CD14-positive monocyte (primary cell): ENCODE results near the gene GTPBP10. TPM values are rescaled to one million over a fixed set of nuclear protein-coding genes. Genes with fewer than 3 reads are reported as not detected.

Experiments used
- DNase-seq, 3 donors: peaks; one replicate each; pipeline ENCODE4 v3.0.0-alpha.2; 2011 to 2022
- H2AFZ ChIP-seq: 2 replicates; pipeline ENCODE4 v1.6.0; 2012; ENCODE audit warnings: mild to moderate bottlenecking, low read depth, low read length, inconsistent platforms; ENCODE audit not compliant: insufficient read depth, poor library complexity, severe bottlenecking
- H3K27ac ChIP-seq, 2 donors: 1 replicate in 1 of 2; 2 replicates in 1 of 2; pipeline ENCODE4 v1.5.1; 2012 to 2013; ENCODE audit warnings: low read length in 2 of 2, control low read depth in 1 of 2, inconsistent platforms in 1 of 2, low read depth in 1 of 2, mild to moderate bottlenecking in 1 of 2
- H3K27me3 ChIP-seq, 2 donors: one replicate each; pipeline versions ENCODE4 v1.6.0 to v1.6.1; 2011 to 2013; ENCODE audit warnings: low read length in 2 of 2; ENCODE audit not compliant: control insufficient read depth in 2 of 2, insufficient read depth in 2 of 2
- H3K36me3 ChIP-seq, 2 donors: replicated peaks in 1 of 2; 1 replicate in 1 of 2; 2 replicates in 1 of 2; pipeline versions ENCODE4 v1.5.1 to v1.6.1; 2012 to 2013; ENCODE audit warnings: low read length in 2 of 2, control low read depth in 1 of 2, inconsistent platforms in 1 of 2, mild to moderate bottlenecking in 1 of 2; ENCODE audit not compliant: insufficient read depth in 2 of 2, control insufficient read depth in 1 of 2
- H3K4me1 ChIP-seq, 2 donors: 1 replicate in 1 of 2; 2 replicates in 1 of 2; pipeline versions ENCODE4 v1.5.1 to v1.6.1; 2012 to 2013; ENCODE audit warnings: low read length in 2 of 2, control low read depth in 1 of 2, inconsistent platforms in 1 of 2, mild to moderate bottlenecking in 1 of 2, moderate library complexity in 1 of 2; ENCODE audit not compliant: insufficient read depth in 2 of 2, control insufficient read depth in 1 of 2
- H3K4me2 ChIP-seq: replicated peaks from 2 replicates; pipeline ENCODE3; 2012; ENCODE audit warnings: low read length, moderate library complexity, mild to moderate bottlenecking; ENCODE audit not compliant: poor library complexity, severe bottlenecking; ENCODE audit errors: extremely low read depth
- H3K4me3 ChIP-seq, 3 experiments: fragments of 200-600 bp in 1 of 3; sonication (generic) in 1 of 3; replicated peaks in 1 of 3; 1 replicate in 2 of 3; 2 replicates in 1 of 3; pipeline ENCODE4 v1.5.1; 2011 to 2013; ENCODE audit warnings: low read length in 3 of 3, mild to moderate bottlenecking in 3 of 3, control low read depth in 2 of 3, low read depth in 2 of 3, inconsistent platforms in 1 of 3, moderate library complexity in 1 of 3
- H3K79me2 ChIP-seq: 2 replicates; pipeline ENCODE4 v1.6.0; 2012; ENCODE audit warnings: mild to moderate bottlenecking, control low read depth, inconsistent platforms, low read length, moderate library complexity; ENCODE audit not compliant: insufficient read depth
- H3K9ac ChIP-seq: 2 replicates; pipeline ENCODE4 v1.6.0; 2017; ENCODE audit warnings: low read length, mild to moderate bottlenecking; ENCODE audit not compliant: insufficient read depth, poor library complexity, severe bottlenecking
- H3K9me3 ChIP-seq, 2 donors: replicated peaks in 1 of 2; 1 replicate in 1 of 2; 2 replicates in 1 of 2; pipeline versions ENCODE4 v1.5.1 to v1.6.1; 2012 to 2013; ENCODE audit warnings: low read length in 2 of 2, control low read depth in 1 of 2; ENCODE audit not compliant: control insufficient read depth in 1 of 2, insufficient read depth in 1 of 2
- H4K20me1 ChIP-seq: 2 replicates; pipeline ENCODE4 v1.6.0; 2012; ENCODE audit warnings: mild to moderate bottlenecking, low read length, control low read depth, moderate library complexity; ENCODE audit not compliant: insufficient read depth
- H3K27ac Mint-ChIP-seq, 7 donors: one replicate each; pipeline ENCODE4 v1.8.0; 2020; ENCODE audit warnings: mild to moderate bottlenecking in 7 of 7, mixed read lengths in 7 of 7, moderate library complexity in 6 of 7, inconsistent platforms in 2 of 7
- H3K27me3 Mint-ChIP-seq, 3 donors: one replicate each; pipeline ENCODE4 v1.8.0; 2021 to 2022; ENCODE audit warnings: low read depth in 3 of 3, mild to moderate bottlenecking in 3 of 3, mixed read lengths in 3 of 3, moderate library complexity in 3 of 3, inconsistent platforms in 1 of 3
- H3K36me3 Mint-ChIP-seq, 2 donors: one replicate each; pipeline ENCODE4 v1.8.0; 2020; ENCODE audit warnings: mixed read lengths in 2 of 2, inconsistent platforms in 1 of 2, mild to moderate bottlenecking in 1 of 2
- H3K4me1 Mint-ChIP-seq: one replicate; pipeline ENCODE4 v1.8.0; 2020; ENCODE audit warnings: mild to moderate bottlenecking, mixed read lengths
- H3K4me3 Mint-ChIP-seq, 2 donors: one replicate each; pipeline ENCODE4 v1.8.0; 2020; ENCODE audit warnings: mild to moderate bottlenecking in 2 of 2, mixed read lengths in 2 of 2, moderate library complexity in 1 of 2
- H3K9me3 Mint-ChIP-seq, 7 donors: one replicate each; pipeline ENCODE4 v1.8.0; 2020 to 2022; ENCODE audit warnings: mixed read lengths in 7 of 7, mild to moderate bottlenecking in 6 of 7, moderate library complexity in 6 of 7, inconsistent platforms in 2 of 7
- CTCF ChIP-seq: fragments of 200-600 bp; IDR thresholded peaks from one replicate; pipeline ENCODE4 v1.8.0; 2022; ENCODE audit warnings: antibody characterized with exemption, mild to moderate bottlenecking
- WGBS: methylation state at CpG from one replicate; pipeline ENCODE4 v1.1.5; 2013; ENCODE audit warnings: missing lambda C conversion rate; ENCODE audit not compliant: insufficient coverage; 5-methylcytosine and 5-hydroxymethylcytosine counted together
- intact Hi-C, 2 donors: fragments of 100-400 bp; cut with micrococcal nuclease; formaldehyde crosslinking; loops; one replicate each; pipeline versions ENCODE4 v1.15.0 to v1.15.1; 2023
- polyA plus RNA-seq, 3 donors: library from polyadenylated mRNA; depleted of rRNA in 1 of 3; unstranded in 2 of 3; stranded (reverse) in 1 of 3; fragments of 300-500 nt in 2 of 3; fragments of >200 nt in 1 of 3; fragmentation: Illumina TruSeq in 2 of 3; gene quantifications; 1 replicate in 2 of 3; 2 replicates in 1 of 3; pipeline ENCODE4 v1.2.3, GENCODE V29; 2012 to 2021

Gene GTPBP10
- polyA plus RNA-seq, 3 donors: 7.0 to 12.2 (median 10.4) TPM

DNA sequence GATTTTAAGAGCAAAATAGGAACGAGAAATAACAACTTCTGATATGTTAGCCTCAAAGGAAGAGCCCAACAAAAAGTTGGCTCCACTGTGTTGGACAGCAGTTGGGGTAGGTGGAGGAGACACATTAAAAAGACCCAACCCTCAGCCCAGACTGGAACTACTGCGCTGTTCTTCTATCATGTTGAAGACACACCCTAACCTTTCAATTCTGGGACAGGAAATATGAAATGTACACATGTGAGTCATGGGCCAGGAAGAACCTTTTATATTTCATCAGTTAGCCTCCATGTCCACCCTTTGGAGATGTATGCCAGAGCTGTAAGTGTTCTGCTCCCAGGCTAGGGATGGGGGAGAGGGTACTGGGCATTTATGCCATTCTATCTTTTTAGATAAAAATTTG is 78.9 kb downstream of the GTPBP10 start:
- no peak overlapping the region for H2AFZ ChIP-seq

DNA sequence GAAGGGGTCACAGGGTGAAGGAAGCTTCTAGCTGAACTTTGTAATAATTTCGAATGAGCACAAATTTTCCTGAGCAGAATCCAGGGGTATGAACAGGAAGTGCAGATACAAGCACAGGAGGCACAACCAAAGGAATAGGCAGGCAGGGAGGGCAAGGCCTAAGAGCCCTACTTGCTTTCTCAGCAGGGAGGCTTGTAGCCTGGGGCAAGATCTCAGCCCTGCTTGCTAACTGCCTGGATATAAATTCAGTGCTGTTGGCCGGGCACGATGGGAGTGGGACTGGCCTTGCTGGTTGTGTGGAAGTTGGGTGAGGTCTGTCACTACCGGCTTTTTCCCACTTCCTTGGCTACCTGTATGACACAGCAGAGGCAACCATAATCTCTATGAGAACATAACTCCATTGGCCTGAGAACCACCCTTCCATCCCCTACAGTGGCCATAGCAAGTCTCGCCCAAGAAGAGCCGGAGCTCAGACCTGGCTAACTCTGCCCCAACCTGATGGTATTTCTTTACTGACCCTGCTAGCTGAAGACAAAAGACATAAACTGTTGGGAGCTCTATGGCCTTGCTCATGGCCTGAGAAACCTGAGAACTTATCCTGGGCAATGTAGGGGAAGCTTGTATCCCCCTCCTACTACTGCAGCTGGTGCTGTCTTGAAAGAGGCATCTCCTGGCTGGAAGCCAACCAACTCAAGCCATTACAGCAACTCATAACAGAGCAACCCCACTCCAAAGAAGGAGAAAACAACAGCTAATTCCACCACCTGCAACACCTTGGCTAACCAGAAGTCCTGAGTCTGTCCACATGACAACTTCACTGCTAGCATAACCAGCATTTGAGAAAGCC is 84.3 kb downstream of the GTPBP10 start:
- Histone ChIP-seq H2AFZ (no peak overlapping the region), H3K4me1 (no peaks in the 10 kb centered on the region), H3K27ac (no peak overlapping the region), H3K36me3 (no peaks in the 10 kb centered on the region), H3K9ac (no peak overlapping the region), H3K27me3 (no peaks in the 10 kb centered on the region), H3K4me3 (no peak overlapping the region), H4K20me1 (no peaks in the 10 kb centered on the region), H3K79me2 (no peaks in the 10 kb centered on the region), H3K9me3 (peaks cover 16 to 20% of the 10 kb centered on the region in 2 donors), H3K4me2 (no peak overlapping the region)
- Mint-ChIP-seq H3K27ac (no peak overlapping the region), H3K27me3 (peaks cover 2 to 5% (median 4%) of the 10 kb centered on the region in 3 donors), H3K4me3 (no peak overlapping the region), H3K4me1 (no peaks in the 10 kb centered on the region), H3K36me3 (no peaks in the 10 kb centered on the region), H3K9me3 (peaks cover 14 to 23% (median 16%) of the 10 kb centered on the region in 7 donors)
- no peak for DNase-seq
- WGBS: 83% methylated on average over 3 of the region's 6 CpGs
- intact Hi-C loops: no loop called here
- no peak for TF ChIP-seq CTCF

More for the DNA sequence above, 78.9 kb downstream of the GTPBP10 start:
- intact Hi-C loops: no loop called here
- no peak for TF ChIP-seq CTCF
- Histone ChIP-seq H3K27me3 (no peaks in the 10 kb centered on the region), H4K20me1 (no peaks in the 10 kb centered on the region), H3K9me3 (no peaks in the 10 kb centered on the region), H3K79me2 (no peaks in the 10 kb centered on the region), H3K9ac (no peak overlapping the region), H3K4me1 (no peaks in the 10 kb centered on the region), H3K4me3 (no peak overlapping the region), H3K36me3 (no peaks in the 10 kb centered on the region), H3K4me2 (no peak overlapping the region), H3K27ac (no peak overlapping the region)
- Mint-ChIP-seq H3K27me3 (peaks cover 0 to 2% (median 0%) of the 10 kb centered on the region in 3 donors), H3K27ac (no peak overlapping the region), H3K9me3 (no peaks in the 10 kb centered on the region), H3K4me3 (no peak overlapping the region), H3K4me1 (no peaks in the 10 kb centered on the region), H3K36me3 (no peaks in the 10 kb centered on the region)
- no peak for DNase-seq
- no CpG with 5 or more reads among the region's 2 CpGs for WGBS
